Brain microvascular endothelial cell (primary cell): ENCODE results near the gene CLIP2.

Experiments
- DNase-seq: peaks from one replicate; pipeline ENCODE4 v3.0.0-alpha.2; 2020
- H3K27ac ChIP-seq: fragments of 250-450 bp; sonication (Bioruptor Pico); 2 replicates; pipeline ENCODE4 v1.5.1; 2020; ENCODE audit warnings: mild to moderate bottlenecking, moderate library complexity
- H3K27me3 ChIP-seq: fragments of 250-450 bp; sonication (Bioruptor Pico); replicated peaks from 2 replicates; pipeline ENCODE4 v1.5.1; 2020; ENCODE audit warnings: mild to moderate bottlenecking
- H3K36me3 ChIP-seq: fragments of 250-450 bp; sonication (Bioruptor Pico); replicated peaks from 2 replicates; pipeline ENCODE4 v1.5.1; 2020; ENCODE audit warnings: mild to moderate bottlenecking
- H3K4me3 ChIP-seq: 2 replicates; pipeline ENCODE4 v1.5.1; 2011; ENCODE audit warnings: low read depth, mild to moderate bottlenecking, control low read depth, low read length, moderate library complexity
- CTCF ChIP-seq: IDR thresholded peaks from 2 replicates; pipeline ENCODE4 v1.5.1; 2011; ENCODE audit warnings: low read depth, mild to moderate bottlenecking, moderate library complexity, low read length, control low read depth, inconsistent platforms; ENCODE audit errors: missing control alignments
- in situ Hi-C: cut with HindIII; loops from 2 replicates; pipeline ENCODE4 v1.10.0; 2017; ENCODE audit warnings: low sequenced_read_pairs, low pct_ligation_motif_present

Gene CLIP2

GRCh38 chr7:74395745-74396311 is 106.6 kb downstream of the CLIP2 start:
- in situ Hi-C loops, result no loop called here
- TF ChIP-seq CTCF, result no peak
- DNase-seq, result no peak
- no peak overlapping the region for H3K27ac ChIP-seq
- no peaks in the 10 kb centered on the region for H3K27me3 ChIP-seq
- peaks cover 31% of the 10 kb centered on the region for H3K36me3 ChIP-seq
- H3K4me3 ChIP-seq, result no peak overlapping the region

GRCh38 chr7:74396993-74397392 is 107.8 kb downstream of the CLIP2 start:
- no peak for TF ChIP-seq CTCF
- in situ Hi-C loops, result no loop called here
- no peak for DNase-seq

DNA sequence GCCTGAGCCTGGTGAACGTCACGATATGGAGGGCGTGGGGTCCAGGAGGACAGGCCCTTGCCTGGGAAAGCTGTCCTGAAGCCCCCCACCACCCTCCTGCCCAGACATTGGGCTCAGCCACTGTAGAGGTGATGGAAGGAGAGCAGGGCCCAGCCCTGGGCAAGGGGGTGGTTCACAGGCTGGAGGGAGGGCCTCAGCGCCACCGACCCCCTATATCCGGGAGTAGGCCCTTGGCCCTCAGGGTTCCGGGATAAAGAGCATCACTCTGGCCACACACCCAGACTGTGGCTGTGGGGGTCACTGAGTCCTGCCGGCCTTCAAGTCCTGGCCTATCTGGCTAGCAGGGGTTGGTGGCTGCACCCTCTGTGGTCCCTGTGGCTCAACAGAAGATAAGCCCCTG is 109.2 kb downstream of the CLIP2 start:
- TF ChIP-seq CTCF, result no peak

More at GRCh38 chr7:74396993-74397392, 107.8 kb downstream of the CLIP2 start:
- H3K36me3 ChIP-seq, result peaks cover 38% of the 10 kb centered on the region
- H3K27ac ChIP-seq, result no peak overlapping the region
- H3K4me3 ChIP-seq, result no peak overlapping the region
- H3K27me3 ChIP-seq, result no peaks in the 10 kb centered on the region

GRCh38 chr7:74399006-74399405 is 109.8 kb downstream of the CLIP2 start:
- no peak overlapping the region for H3K27ac ChIP-seq
- in situ Hi-C loops, result no loop called here
- H3K27me3 ChIP-seq, result no peaks in the 10 kb centered on the region
- no peak for DNase-seq
- peaks cover 45% of the 10 kb centered on the region for H3K36me3 ChIP-seq
- TF ChIP-seq CTCF, result no peak
- no peak overlapping the region for H3K4me3 ChIP-seq

More for the DNA sequence above, 109.2 kb downstream of the CLIP2 start:
- in situ Hi-C loops, result no loop called here
- no peaks in the 10 kb centered on the region for H3K27me3 ChIP-seq
- no peak overlapping the region for H3K27ac ChIP-seq
- H3K36me3 ChIP-seq, result peaks cover 40% of the 10 kb centered on the region
- H3K4me3 ChIP-seq, result no peak overlapping the region
- DNase-seq, result no peak

GRCh38 chr7:74400420-74401136 is 111.4 kb downstream of the CLIP2 start:
- H3K4me3 ChIP-seq, result no peak overlapping the region
- peaks cover 53% of the 10 kb centered on the region for H3K36me3 ChIP-seq
- in situ Hi-C loops, result loop anchor here (25.0 kb wide), 2 partner anchors 162 to 338 kb away; no protein-coding TSS in a partner anchor
- no peak for TF ChIP-seq CTCF
- H3K27me3 ChIP-seq, result no peaks in the 10 kb centered on the region
- H3K27ac ChIP-seq, result no peak overlapping the region
- no peak for DNase-seq
